Measurements from ENCODE around the gene ARMH1. TPM values are rescaled to one million over a fixed set of nuclear protein-coding genes. Genes with fewer than 3 reads are reported as not detected.

Gene ARMH1
- polyA plus RNA-seq, 1 of the 3 experiments (the other 2 are of a cell fraction): 6.6 TPM

DNA sequence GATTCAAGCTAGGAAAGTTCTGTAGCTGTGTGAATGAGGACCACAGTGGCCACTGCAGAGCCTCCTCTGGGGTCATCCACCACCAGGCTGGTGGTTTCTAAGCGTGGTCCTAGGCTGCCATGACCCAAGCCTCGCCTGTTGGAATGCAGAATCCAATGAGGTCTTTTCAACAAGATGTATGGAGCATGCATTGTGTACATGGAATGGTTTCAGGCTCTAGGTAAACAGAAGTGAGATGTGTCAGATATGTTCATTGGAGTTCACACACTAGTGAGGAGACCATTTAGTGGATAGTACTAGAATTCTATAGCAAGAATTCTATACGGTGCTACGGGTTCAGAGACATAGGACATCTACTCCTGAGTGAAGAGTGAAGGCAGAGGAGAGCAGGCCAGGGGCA, 45.8 kb downstream of the ARMH1 start:
- no peak overlapping the region for H3K4me2 ChIP-seq
- H3K9me2 ChIP-seq: no peaks in the 10 kb centered on the region
- no peak overlapping the region for H3K4me3 ChIP-seq (ENCODE audit: low read depth in 2 of 2, low read length in 1 of 2)
- no peak overlapping the region for H3K9ac ChIP-seq
- H3K27me3 ChIP-seq (ENCODE audit: insufficient read depth): no peaks in the 10 kb centered on the region
- H3K27ac ChIP-seq (ENCODE audit: low read depth in 2 of 2, low read length in 1 of 2): no peak overlapping the region
- no peaks in the 10 kb centered on the region for H3K36me3 ChIP-seq (replicated peaks in 1 of 2; ENCODE audit: control insufficient read depth in 1 of 2, insufficient read depth in 2 of 2, low read length in 1 of 2)
- ChIA-PET POLR2A (no interaction called here), CTCF (interaction anchor here (7.8 kb wide), 1 partner anchor 9 kb away, joined by 52 read pairs; the partner anchor contains the start of gene RNU5D-1)
- no peaks in the 10 kb centered on the region for H3K9me3 ChIP-seq
- H3K79me2 ChIP-seq (ENCODE audit: insufficient read depth): no peaks in the 10 kb centered on the region
- WGBS (ENCODE audit: low lambda C conversion rate): 97% methylated on average over 2 of the region's 4 CpGs
- H3K4me1 ChIP-seq (ENCODE audit: control insufficient read depth in 1 of 2, insufficient read depth in 2 of 2, low read depth in 1 of 2, low read length in 1 of 2): no peaks in the 10 kb centered on the region
- H3F3A ChIP-seq (replicated peaks; ENCODE audit: insufficient read depth): peaks cover 16% of the 10 kb centered on the region
- no peak overlapping the region for H2AFZ ChIP-seq (ENCODE audit: low read depth)
- no peaks in the 10 kb centered on the region for H4K20me1 ChIP-seq (ENCODE audit: insufficient read depth)
- no peak for DNase-seq
- no peak for TF ChIP-seq TAF1 (IDR thresholded peaks at IDR 0.05; ENCODE audit: borderline replicate concordance, low read depth, low read length)
- TF ChIP-seq, protein P1, sequence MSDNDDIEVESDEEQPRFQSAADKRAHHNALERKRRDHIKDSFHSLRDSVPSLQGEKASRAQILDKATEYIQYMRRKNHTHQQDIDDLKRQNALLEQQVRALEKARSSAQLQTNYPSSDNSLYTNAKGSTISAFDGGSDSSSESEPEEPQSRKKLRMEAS (IDR thresholded peaks at IDR 0.05; ENCODE audit: low read depth): no peak
- no peak for TF ChIP-seq FOXJ3 (CRISPR knock-in tag; IDR thresholded peaks at IDR 0.05)
- TF ChIP-seq, protein P2, sequence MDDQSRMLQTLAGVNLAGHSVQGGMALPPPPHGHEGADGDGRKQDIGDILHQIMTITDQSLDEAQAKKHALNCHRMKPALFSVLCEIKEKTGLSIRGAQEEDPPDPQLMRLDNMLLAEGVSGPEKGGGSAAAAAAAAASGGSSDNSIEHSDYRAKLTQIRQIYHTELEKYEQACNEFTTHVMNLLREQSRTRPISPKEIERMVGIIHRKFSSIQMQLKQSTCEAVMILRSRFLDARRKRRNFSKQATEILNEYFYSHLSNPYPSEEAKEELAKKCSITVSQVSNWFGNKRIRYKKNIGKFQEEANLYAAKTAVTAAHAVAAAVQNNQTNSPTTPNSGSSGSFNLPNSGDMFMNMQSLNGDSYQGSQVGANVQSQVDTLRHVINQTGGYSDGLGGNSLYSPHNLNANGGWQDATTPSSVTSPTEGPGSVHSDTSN (IDR thresholded peaks at IDR 0.05): no peak
- TF ChIP-seq FOXM1 (IDR thresholded peaks at IDR 0.05; ENCODE audit: low read depth): no peak
- TF ChIP-seq, protein P3, sequence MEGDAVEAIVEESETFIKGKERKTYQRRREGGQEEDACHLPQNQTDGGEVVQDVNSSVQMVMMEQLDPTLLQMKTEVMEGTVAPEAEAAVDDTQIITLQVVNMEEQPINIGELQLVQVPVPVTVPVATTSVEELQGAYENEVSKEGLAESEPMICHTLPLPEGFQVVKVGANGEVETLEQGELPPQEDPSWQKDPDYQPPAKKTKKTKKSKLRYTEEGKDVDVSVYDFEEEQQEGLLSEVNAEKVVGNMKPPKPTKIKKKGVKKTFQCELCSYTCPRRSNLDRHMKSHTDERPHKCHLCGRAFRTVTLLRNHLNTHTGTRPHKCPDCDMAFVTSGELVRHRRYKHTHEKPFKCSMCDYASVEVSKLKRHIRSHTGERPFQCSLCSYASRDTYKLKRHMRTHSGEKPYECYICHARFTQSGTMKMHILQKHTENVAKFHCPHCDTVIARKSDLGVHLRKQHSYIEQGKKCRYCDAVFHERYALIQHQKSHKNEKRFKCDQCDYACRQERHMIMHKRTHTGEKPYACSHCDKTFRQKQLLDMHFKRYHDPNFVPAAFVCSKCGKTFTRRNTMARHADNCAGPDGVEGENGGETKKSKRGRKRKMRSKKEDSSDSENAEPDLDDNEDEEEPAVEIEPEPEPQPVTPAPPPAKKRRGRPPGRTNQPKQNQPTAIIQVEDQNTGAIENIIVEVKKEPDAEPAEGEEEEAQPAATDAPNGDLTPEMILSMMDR (IDR thresholded peaks at IDR 0.05): no peak
- no peak for TF ChIP-seq FOSL2 (IDR thresholded peaks at IDR 0.05; ENCODE audit: borderline replicate concordance, low read depth)
- TF ChIP-seq, protein P4, sequence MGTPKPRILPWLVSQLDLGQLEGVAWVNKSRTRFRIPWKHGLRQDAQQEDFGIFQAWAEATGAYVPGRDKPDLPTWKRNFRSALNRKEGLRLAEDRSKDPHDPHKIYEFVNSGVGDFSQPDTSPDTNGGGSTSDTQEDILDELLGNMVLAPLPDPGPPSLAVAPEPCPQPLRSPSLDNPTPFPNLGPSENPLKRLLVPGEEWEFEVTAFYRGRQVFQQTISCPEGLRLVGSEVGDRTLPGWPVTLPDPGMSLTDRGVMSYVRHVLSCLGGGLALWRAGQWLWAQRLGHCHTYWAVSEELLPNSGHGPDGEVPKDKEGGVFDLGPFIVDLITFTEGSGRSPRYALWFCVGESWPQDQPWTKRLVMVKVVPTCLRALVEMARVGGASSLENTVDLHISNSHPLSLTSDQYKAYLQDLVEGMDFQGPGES (IDR thresholded peaks at IDR 0.05; ENCODE audit: low read depth, low read length): no peak
- no peak for TF ChIP-seq GATA2 (CRISPR knock-in tag; IDR thresholded peaks at IDR 0.05)
- no peak for TF ChIP-seq NRF1 (IDR thresholded peaks at IDR 0.05; ENCODE audit: low read depth, low read length)
- TF ChIP-seq RCOR1 (IDR thresholded peaks at IDR 0.05; ENCODE audit: low read length): no peak
- no peak for TF ChIP-seq POLR2AphosphoS5 (IDR thresholded peaks at IDR 0.05; ENCODE audit: low read depth, low read length)
- TF ChIP-seq RFX5 (IDR thresholded peaks at IDR 0.05; ENCODE audit: low read length): no peak
- TF ChIP-seq EP300 (IDR thresholded peaks at IDR 0.05; ENCODE audit: borderline replicate concordance in 1 of 2, low read depth in 1 of 2, low read length in 1 of 2): no peak
- no peak for TF ChIP-seq TCF12 (IDR thresholded peaks at IDR 0.05)
